ENCODE measurements around the gene LIF. TPM values are rescaled to one million over a fixed set of nuclear protein-coding genes. Genes with fewer than 3 reads are reported as not detected.

The LIF gene
- total RNA-seq, 1 experiment from 2014 or later = 8.0 TPM

DNA sequence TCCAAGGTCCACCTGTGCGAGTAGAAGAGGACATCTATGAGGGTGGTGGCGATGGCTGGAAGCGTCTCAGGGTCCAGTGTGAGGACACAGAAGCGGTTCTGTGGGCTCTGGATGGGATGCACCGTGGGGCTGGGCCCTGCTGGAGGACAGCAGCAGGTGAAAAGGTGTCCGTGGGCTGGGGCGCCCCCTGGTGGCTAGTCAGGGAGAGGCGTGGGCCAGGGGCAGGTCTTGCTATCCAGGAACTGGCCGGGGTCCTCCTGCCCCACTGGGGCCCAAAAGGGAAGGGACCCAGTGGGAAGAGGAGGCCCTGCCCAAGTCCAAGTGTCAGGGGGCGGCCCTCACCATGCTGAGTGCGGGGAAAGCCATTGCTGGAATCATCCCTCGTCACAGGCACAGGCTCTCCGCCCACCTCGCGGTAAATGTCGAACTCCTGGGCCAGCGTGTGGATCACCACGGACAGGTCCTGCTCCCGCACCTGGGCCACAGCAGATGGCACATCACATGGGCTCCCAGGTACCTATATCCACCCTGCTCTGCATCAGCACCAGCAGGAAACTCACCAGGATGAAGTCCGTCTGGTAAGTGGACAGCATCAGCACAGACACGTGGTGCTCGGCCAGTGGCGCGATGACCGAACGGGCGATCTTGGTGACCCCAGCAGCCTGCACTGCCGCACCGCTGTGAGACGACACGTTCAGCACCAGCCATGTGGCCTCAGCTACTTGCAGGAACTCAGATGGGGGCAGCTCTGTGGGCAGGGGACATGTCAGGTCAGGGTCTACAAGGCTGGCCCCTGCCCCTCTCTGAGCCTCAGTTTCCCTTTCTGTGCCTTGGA lies 40.5 kb upstream of the LIF start:
- H3K4me1 ChIP-seq = peaks cover 4% of the 10 kb centered on the region
- Mint-ChIP-seq H3K9me3 (ENCODE audit: unreplicated experiment) (no peaks in the 10 kb centered on the region), H3K27me3 (ENCODE audit: insufficient read depth, unreplicated experiment) (no peaks in the 10 kb centered on the region), H3K36me3 (ENCODE audit: insufficient read depth, unreplicated experiment) (no peaks in the 10 kb centered on the region), H3K27ac (ENCODE audit: unreplicated experiment) (no peak overlapping the region), H3K4me3 (ENCODE audit: unreplicated experiment) (no peak overlapping the region), H3K4me1 (ENCODE audit: low read depth, unreplicated experiment) (peaks cover 11% of the 10 kb centered on the region)
- BruUV-seq (replicated peaks) = no TSS peak
- intact Hi-C loops (cut with micrococcal nuclease; ENCODE audit: unreplicated experiment) = loop anchor here (1.0 to 10.0 kb wide), 3 partner anchors 24 to 198 kb away; no protein-coding TSS in a partner anchor
- H3K27me3 ChIP-seq (replicated peaks; ENCODE audit: control insufficient read depth, insufficient read depth, low read length) = no peaks in the 10 kb centered on the region
- no peaks in the 10 kb centered on the region for H3K9me3 ChIP-seq
- no peak overlapping the region for H3K4me3 ChIP-seq (ENCODE audit: low read depth, low read length)
- peak; percentile 84 to 90 for DNase-seq
- TF ChIP-seq, protein P1, sequence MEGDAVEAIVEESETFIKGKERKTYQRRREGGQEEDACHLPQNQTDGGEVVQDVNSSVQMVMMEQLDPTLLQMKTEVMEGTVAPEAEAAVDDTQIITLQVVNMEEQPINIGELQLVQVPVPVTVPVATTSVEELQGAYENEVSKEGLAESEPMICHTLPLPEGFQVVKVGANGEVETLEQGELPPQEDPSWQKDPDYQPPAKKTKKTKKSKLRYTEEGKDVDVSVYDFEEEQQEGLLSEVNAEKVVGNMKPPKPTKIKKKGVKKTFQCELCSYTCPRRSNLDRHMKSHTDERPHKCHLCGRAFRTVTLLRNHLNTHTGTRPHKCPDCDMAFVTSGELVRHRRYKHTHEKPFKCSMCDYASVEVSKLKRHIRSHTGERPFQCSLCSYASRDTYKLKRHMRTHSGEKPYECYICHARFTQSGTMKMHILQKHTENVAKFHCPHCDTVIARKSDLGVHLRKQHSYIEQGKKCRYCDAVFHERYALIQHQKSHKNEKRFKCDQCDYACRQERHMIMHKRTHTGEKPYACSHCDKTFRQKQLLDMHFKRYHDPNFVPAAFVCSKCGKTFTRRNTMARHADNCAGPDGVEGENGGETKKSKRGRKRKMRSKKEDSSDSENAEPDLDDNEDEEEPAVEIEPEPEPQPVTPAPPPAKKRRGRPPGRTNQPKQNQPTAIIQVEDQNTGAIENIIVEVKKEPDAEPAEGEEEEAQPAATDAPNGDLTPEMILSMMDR (IDR thresholded peaks at IDR 0.05; ENCODE audit: insufficient read depth in 1 of 2, low read depth in 1 of 2, low read length in 1 of 2, severe bottlenecking in 1 of 2, unreplicated experiment in 1 of 2) = peak; percentile 92 to 94
- ChIA-PET POLR2A (interaction anchor here (0.5 to 1.2 kb wide), 4 partner anchors 11 to 78 kb away, joined by 3 to 14 read pairs (median 4); partner anchors contain the start of genes CCDC157, SF3A1 and TBC1D10A), CTCF (interaction anchor here (0.8 to 4.4 kb wide), 17 partner anchors 9 to 137 kb away, joined by 3 to 106 read pairs (median 6); partner anchors contain the start of genes CCDC157, RNF215, SF3A1 and TBC1D10A)
- no peaks in the 10 kb centered on the region; the same call in 1 of the 2 replicates for H3K36me3 ChIP-seq (ENCODE audit: control insufficient read depth, insufficient read depth, low read length)

DNA sequence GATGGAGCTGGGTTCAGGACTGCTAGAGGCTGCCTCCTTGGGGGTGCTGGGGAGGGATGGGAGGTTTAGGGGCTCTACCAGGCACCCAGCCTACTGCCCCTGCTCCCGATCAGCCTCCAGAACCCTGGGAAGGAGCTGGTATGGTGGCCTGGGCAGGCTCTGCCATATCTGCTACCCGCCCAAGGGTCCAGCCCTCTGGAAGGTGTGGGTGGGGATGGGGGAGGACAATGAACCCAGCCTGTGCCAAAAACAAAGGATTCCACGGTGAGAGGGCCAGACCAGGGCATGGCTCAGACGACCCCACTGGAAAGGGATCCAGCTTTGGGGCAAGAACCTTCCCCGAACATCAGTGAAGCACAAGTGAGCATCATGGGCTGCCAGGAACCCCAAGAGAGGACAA lies 39.8 kb upstream of the LIF start:
- CTCF ChIA-PET = interaction anchor here (0.5 kb wide), 1 partner anchor 67 kb away, joined by 3 read pairs; no protein-coding TSS in a partner anchor
- no peaks in the 10 kb centered on the region for H3K36me3 Mint-ChIP-seq (ENCODE audit: insufficient read depth, unreplicated experiment)
- intact Hi-C loops (cut with micrococcal nuclease; ENCODE audit: unreplicated experiment) = loop anchor here (5.0 to 10.0 kb wide), 2 partner anchors 66 to 198 kb away; no protein-coding TSS in a partner anchor
- no peaks in the 10 kb centered on the region for H3K27me3 Mint-ChIP-seq (ENCODE audit: insufficient read depth, unreplicated experiment)
- TF ChIP-seq, protein P1 (IDR thresholded peaks at IDR 0.05; ENCODE audit: insufficient read depth in 1 of 2, low read depth in 1 of 2, low read length in 1 of 2, severe bottlenecking in 1 of 2, unreplicated experiment in 1 of 2) = no peak
- no peaks in the 10 kb centered on the region for H3K9me3 ChIP-seq
- no peak overlapping the region for H3K27ac Mint-ChIP-seq (ENCODE audit: unreplicated experiment)
- H3K4me3 Mint-ChIP-seq (ENCODE audit: unreplicated experiment) = no peak overlapping the region
- POLR2A ChIA-PET = no interaction called here
- H3K27me3 ChIP-seq (replicated peaks; ENCODE audit: control insufficient read depth, insufficient read depth, low read length) = no peaks in the 10 kb centered on the region
- H3K4me3 ChIP-seq (ENCODE audit: low read depth, low read length) = no peak overlapping the region
- H3K36me3 ChIP-seq (ENCODE audit: control insufficient read depth, insufficient read depth, low read length) = no peaks in the 10 kb centered on the region; the same call in 1 of the 2 replicates
- peaks cover 4% of the 10 kb centered on the region for H3K4me1 ChIP-seq
- DNase-seq = no peak
- no TSS peak for BruUV-seq (replicated peaks)
- no peaks in the 10 kb centered on the region for H3K9me3 Mint-ChIP-seq (ENCODE audit: unreplicated experiment)
- H3K4me1 Mint-ChIP-seq (ENCODE audit: low read depth, unreplicated experiment) = peaks cover 11% of the 10 kb centered on the region

DNA sequence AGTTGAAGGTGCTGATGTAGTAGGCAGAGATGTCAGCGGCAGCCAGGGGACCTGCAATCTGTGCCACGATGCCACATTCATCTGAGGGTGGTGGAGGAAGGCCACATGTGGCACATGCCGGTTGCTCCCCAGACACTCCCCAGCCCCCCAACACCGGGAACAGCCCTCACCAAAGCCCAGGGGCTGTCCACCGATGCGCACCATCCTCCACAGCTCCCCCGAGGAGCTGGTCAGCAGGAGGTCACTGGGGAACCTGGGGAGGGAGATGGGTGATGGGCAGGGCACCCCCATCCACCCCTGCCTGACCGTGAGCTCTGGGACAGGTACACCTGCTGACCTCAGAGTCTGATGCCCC lies 39.3 kb upstream of the LIF start:
- Mint-ChIP-seq H3K4me3 (ENCODE audit: unreplicated experiment) (no peak overlapping the region), H3K27me3 (ENCODE audit: insufficient read depth, unreplicated experiment) (no peaks in the 10 kb centered on the region), H3K36me3 (ENCODE audit: insufficient read depth, unreplicated experiment) (no peaks in the 10 kb centered on the region), H3K9me3 (ENCODE audit: unreplicated experiment) (no peaks in the 10 kb centered on the region), H3K4me1 (ENCODE audit: low read depth, unreplicated experiment) (peaks cover 11% of the 10 kb centered on the region), H3K27ac (ENCODE audit: unreplicated experiment) (no peak overlapping the region)
- intact Hi-C loops (cut with micrococcal nuclease; ENCODE audit: unreplicated experiment) = loop anchor here (5.0 to 10.0 kb wide), 2 partner anchors 66 to 199 kb away; no protein-coding TSS in a partner anchor
- no TSS peak for BruUV-seq (replicated peaks)
- H3K4me1 ChIP-seq = peaks cover 4% of the 10 kb centered on the region
- no peaks in the 10 kb centered on the region for H3K9me3 ChIP-seq
- DNase-seq = no peak
- H3K4me3 ChIP-seq (ENCODE audit: low read depth, low read length) = no peak overlapping the region
- H3K27me3 ChIP-seq (replicated peaks; ENCODE audit: control insufficient read depth, insufficient read depth, low read length) = no peaks in the 10 kb centered on the region
- no peaks in the 10 kb centered on the region; the same call in 1 of the 2 replicates for H3K36me3 ChIP-seq (ENCODE audit: control insufficient read depth, insufficient read depth, low read length)
- CTCF ChIA-PET = interaction anchor here (0.5 kb wide), 1 partner anchor 68 kb away, joined by 3 read pairs; no protein-coding TSS in a partner anchor
- POLR2A ChIA-PET = no interaction called here
- TF ChIP-seq, protein P1 (IDR thresholded peaks at IDR 0.05; ENCODE audit: insufficient read depth in 1 of 2, low read depth in 1 of 2, low read length in 1 of 2, severe bottlenecking in 1 of 2, unreplicated experiment in 1 of 2) = no peak
